ENCODE measurements around the gene OTOF. TPM values are rescaled to one million over a fixed set of nuclear protein-coding genes. Genes with fewer than 3 reads are reported as not detected.

Gene OTOF
- total and polyA plus RNA-seq, 2 experiments from 2014 or later, result 0.10 to 0.33 TPM

DNA sequence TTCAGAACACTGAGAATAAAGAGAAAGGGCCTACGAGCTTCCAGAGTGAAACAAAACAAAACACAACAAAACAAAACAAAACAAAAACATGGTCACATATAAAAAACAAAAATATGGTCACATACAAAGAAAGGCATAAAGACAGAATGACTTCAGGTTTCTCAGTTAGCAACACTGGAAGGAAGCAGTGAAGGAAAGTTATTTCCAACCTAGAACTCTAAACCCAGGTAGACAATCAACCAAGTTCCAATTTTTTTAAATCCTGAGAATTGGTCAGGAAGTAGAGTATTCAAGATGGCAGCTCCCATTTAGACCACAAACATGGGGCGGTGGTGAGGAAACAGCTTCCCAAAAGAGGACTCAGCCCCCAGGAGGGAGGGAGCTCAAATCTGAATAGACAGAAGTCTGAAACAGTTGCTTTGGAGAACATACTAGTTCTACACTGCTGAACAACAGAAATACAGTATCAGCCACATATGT lies 67.1 kb downstream of the OTOF start:
- Histone ChIP-seq H3K4me2 (no peak overlapping the region), H3K4me1 (ENCODE audit: insufficient read depth) (no peaks in the 10 kb centered on the region), H3K27me3 (no peaks in the 10 kb centered on the region), H3K4me3 (no peak overlapping the region), H3K79me2 (no peaks in the 10 kb centered on the region), H2AFZ (no peak overlapping the region), H3K9me3 (ENCODE audit: low read depth) (no peaks in the 10 kb centered on the region), H3K27ac (no peak overlapping the region), H3K36me3 (replicated peaks; ENCODE audit: insufficient read depth, low read depth) (no peaks in the 10 kb centered on the region), H3K9me2 (replicated peaks; ENCODE audit: insufficient read depth) (no peaks in the 10 kb centered on the region), H4K20me1 (ENCODE audit: insufficient read depth, poor library complexity, severe bottlenecking) (no peaks in the 10 kb centered on the region)
- WGBS (ENCODE audit: low lambda C conversion rate, missing lambda C conversion rate), result 96% methylated on average over 2 of the region's 2 CpGs
- no peak for DNase-seq (ENCODE audit: low spot score)
- TF ChIP-seq CTCF (IDR thresholded peaks at IDR 0.05; ENCODE audit: poor library complexity), result no peak
- no peak for TF ChIP-seq EZH2 (IDR thresholded peaks at IDR 0.05; ENCODE audit: borderline replicate concordance)

GRCh38 chr2:26409785-26410184 lies 68.1 kb downstream of the OTOF start:
- H3K4me1 ChIP-seq (ENCODE audit: insufficient read depth), result no peaks in the 10 kb centered on the region
- no peak overlapping the region for H2AFZ ChIP-seq
- no peak overlapping the region for H3K4me3 ChIP-seq
- H3K9me2 ChIP-seq (replicated peaks; ENCODE audit: insufficient read depth), result no peaks in the 10 kb centered on the region
- H3K79me2 ChIP-seq, result no peaks in the 10 kb centered on the region
- H3K27me3 ChIP-seq, result no peaks in the 10 kb centered on the region
- WGBS (ENCODE audit: low lambda C conversion rate, missing lambda C conversion rate), result 100% methylated on average over 1 of the region's 1 CpG
- TF ChIP-seq EZH2phosphoT487 (IDR thresholded peaks at IDR 0.05; ENCODE audit: low read depth, severe bottlenecking, unreplicated experiment) (no peak), EZH2 (IDR thresholded peaks at IDR 0.05; ENCODE audit: borderline replicate concordance) (no peak), CTCF (IDR thresholded peaks at IDR 0.05; ENCODE audit: poor library complexity) (no peak)
- no peak for DNase-seq (ENCODE audit: low spot score)
- H3K9me3 ChIP-seq (ENCODE audit: low read depth), result no peaks in the 10 kb centered on the region
- no peaks in the 10 kb centered on the region for H3K36me3 ChIP-seq (replicated peaks; ENCODE audit: insufficient read depth, low read depth)
- no peak overlapping the region for H3K27ac ChIP-seq
- no peak overlapping the region for H3K4me2 ChIP-seq
- H4K20me1 ChIP-seq (ENCODE audit: insufficient read depth, poor library complexity, severe bottlenecking), result no peaks in the 10 kb centered on the region

DNA sequence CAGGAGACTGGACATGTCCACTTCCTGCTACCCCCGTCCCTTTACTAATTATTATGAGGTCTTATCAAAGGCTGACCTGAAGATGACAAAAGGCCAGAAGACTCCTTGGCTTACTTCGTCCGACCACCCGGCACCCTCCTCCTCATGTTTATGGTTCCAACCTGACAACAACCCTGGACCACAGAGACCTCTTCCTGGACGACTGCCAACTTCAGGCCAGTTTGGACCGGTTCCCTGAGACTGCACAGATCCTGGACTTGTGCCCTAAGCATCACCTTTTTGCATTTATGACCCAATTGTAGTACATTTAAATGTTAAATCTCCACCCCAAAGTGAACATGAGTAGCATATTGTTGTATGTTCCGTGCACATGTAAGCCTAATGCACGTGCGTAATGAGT lies 70.4 kb downstream of the OTOF start:
- Histone ChIP-seq H3K79me2 (no peaks in the 10 kb centered on the region), H3K4me1 (ENCODE audit: insufficient read depth) (no peaks in the 10 kb centered on the region), H3K4me2 (no peak overlapping the region), H3K36me3 (replicated peaks; ENCODE audit: insufficient read depth, low read depth) (no peaks in the 10 kb centered on the region), H3K4me3 (no peak overlapping the region), H3K9me2 (replicated peaks; ENCODE audit: insufficient read depth) (no peaks in the 10 kb centered on the region), H4K20me1 (ENCODE audit: insufficient read depth, poor library complexity, severe bottlenecking) (no peaks in the 10 kb centered on the region), H3K27ac (no peak overlapping the region), H3K27me3 (no peaks in the 10 kb centered on the region), H2AFZ (no peak overlapping the region), H3K9me3 (ENCODE audit: low read depth) (no peaks in the 10 kb centered on the region)
- 87% methylated on average over 9 of the region's 9 CpGs for WGBS (ENCODE audit: low lambda C conversion rate, missing lambda C conversion rate)
- TF ChIP-seq CTCF (IDR thresholded peaks at IDR 0.05; ENCODE audit: poor library complexity) (no peak), EZH2phosphoT487 (IDR thresholded peaks at IDR 0.05; ENCODE audit: low read depth, severe bottlenecking, unreplicated experiment) (no peak), EZH2 (IDR thresholded peaks at IDR 0.05; ENCODE audit: borderline replicate concordance) (no peak)
- DNase-seq (ENCODE audit: low spot score), result no peak

Other genes with a start within 250 kb of the OTOF start
- gene HADHA, start 233.5 kb downstream of the OTOF start, total RNA-seq, result 149 and 155 TPM in 2 replicates
- gene HADHA, start 233.5 kb downstream of the OTOF start, polyA plus RNA-seq, result 122 and 125 TPM in 2 replicates
- gene HADHB, start 233.2 kb downstream of the OTOF start, total RNA-seq, result 131 and 137 TPM in 2 replicates
- gene HADHB, start 233.2 kb downstream of the OTOF start, polyA plus RNA-seq, result 108 and 133 TPM in 2 replicates
- 31.5 and 34.4 TPM in 2 replicates for gene SELENOI, start 132.0 kb downstream of the OTOF start, total RNA-seq
- gene SELENOI, start 132.0 kb downstream of the OTOF start, polyA plus RNA-seq, result 6.4 and 10.1 TPM in 2 replicates
- 0.40 and 0.63 TPM in 2 replicates for gene ADGRF3, start 131.3 kb downstream of the OTOF start, total RNA-seq
- 0.11 and 1.3 TPM in 2 replicates for gene ADGRF3, start 131.3 kb downstream of the OTOF start, polyA plus RNA-seq
- not detected in 2 replicates for gene DRC1, start 76.2 kb downstream of the OTOF start, total RNA-seq
- gene DRC1, start 76.2 kb downstream of the OTOF start, polyA plus RNA-seq, result 0.06 TPM in 1 of 2 replicates, not detected in the other
- not detected in 2 replicates for gene CIB4, start 163.2 kb upstream of the OTOF start, total RNA-seq
- gene CIB4, start 163.2 kb upstream of the OTOF start, polyA plus RNA-seq, result 0.29 TPM in 1 of 2 replicates, not detected in the other
- gene KCNK3, start 214.6 kb upstream of the OTOF start, total RNA-seq, result 9.4 and 10.5 TPM in 2 replicates
- 8.2 and 9.0 TPM in 2 replicates for gene KCNK3, start 214.6 kb upstream of the OTOF start, polyA plus RNA-seq